Measurements from ENCODE around the gene PARD3B.

Gene PARD3B

DNA sequence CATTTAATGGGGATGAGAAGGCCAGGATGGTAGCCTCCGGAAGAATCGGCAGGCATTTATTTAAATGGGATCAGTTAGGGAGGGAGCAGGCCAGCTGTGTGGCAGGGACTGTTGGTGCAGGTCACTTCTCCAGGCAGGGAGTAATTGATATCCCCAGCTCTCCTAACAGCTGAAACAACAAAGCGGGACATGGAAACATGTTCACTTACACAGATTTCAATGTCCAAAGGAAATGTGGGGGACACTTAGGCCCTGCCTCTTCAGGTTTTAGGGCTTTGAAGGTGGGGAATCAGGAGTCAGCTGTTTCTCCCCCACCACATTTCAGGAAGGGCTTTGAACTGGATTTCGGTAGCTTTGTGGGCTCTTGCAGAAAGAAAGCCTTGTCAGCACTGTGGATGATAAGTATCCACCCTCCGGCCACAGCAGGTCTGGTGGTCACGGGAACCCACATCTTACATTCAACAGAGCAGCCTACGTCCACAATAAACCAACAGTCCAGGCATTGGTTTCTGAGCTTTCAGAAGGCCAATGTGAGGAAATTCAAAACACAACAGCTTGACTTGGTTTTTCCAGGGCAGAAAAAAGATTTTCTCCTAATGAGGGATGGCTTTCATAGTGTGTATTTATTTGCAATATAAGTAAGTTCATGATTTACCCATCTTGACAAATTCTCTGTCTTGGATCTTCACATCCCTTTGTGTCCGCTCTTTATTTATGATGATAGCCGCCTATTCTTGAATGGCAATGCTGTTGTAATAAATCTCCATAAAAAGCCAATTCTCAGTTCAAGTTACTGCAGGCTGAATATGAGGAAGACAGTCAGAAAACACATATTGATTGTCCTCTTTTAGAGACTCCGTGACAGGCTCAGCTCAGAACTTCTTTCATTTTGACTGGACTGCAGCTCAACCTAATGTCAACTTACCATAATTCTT is 1040.4 kb downstream of the PARD3B start:
- H3K4me1 ChIP-seq (ENCODE audit: insufficient read depth, insufficient read length), result no peaks in the 10 kb centered on the region
- H3K9ac ChIP-seq (ENCODE audit: insufficient read length, low read depth), result no peak overlapping the region
- H3K27me3 ChIP-seq (ENCODE audit: insufficient read depth, insufficient read length), result no peaks in the 10 kb centered on the region
- TF ChIP-seq ZNF274 (IDR thresholded peaks at IDR 0.05; ENCODE audit: low read depth, low read length) (no peak), YY1 (IDR thresholded peaks at IDR 0.05; ENCODE audit: insufficient read depth, insufficient read length) (no peak), SUZ12 (IDR thresholded peaks at IDR 0.05; ENCODE audit: extremely low read depth, insufficient read depth, insufficient read length) (no peak)
- H3K9me3 ChIP-seq (ENCODE audit: insufficient read depth, low read length), result no peaks in the 10 kb centered on the region
- no peaks in the 10 kb centered on the region for H3K36me3 ChIP-seq (ENCODE audit: insufficient read depth, insufficient read length, low read length)
- H3K4me3 ChIP-seq (ENCODE audit: insufficient read length, low read depth), result no peak overlapping the region
- DNase-seq (ENCODE audit: low read depth, low spot score), result no peak

DNA sequence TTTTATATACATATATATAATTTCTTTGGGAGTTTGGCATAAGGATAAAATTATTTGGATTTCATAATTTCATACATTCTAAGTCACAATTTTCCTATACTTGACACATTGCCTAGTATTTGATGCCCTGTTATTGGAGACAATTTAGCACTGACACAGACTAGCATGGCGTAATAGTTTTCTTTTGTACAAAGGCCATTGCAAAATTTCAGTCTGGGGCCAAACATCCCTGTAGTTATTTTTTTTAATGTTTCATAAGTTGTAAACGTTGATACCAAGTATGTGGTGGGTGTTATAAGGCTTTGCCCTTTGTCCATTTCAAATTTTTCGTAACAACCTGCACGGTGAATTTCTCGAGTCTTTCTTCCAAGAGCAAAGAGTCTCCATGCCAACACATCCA is 1041.4 kb downstream of the PARD3B start:
- no peak for TF ChIP-seq ZNF274 (IDR thresholded peaks at IDR 0.05; ENCODE audit: low read depth, low read length)
- TF ChIP-seq SUZ12 (IDR thresholded peaks at IDR 0.05; ENCODE audit: extremely low read depth, insufficient read depth, insufficient read length), result no peak
- no peak for TF ChIP-seq YY1 (IDR thresholded peaks at IDR 0.05; ENCODE audit: insufficient read depth, insufficient read length)
- Histone ChIP-seq H3K4me1 (ENCODE audit: insufficient read depth, insufficient read length) (no peaks in the 10 kb centered on the region), H3K36me3 (ENCODE audit: insufficient read depth, insufficient read length, low read length) (no peaks in the 10 kb centered on the region), H3K9me3 (ENCODE audit: insufficient read depth, low read length) (no peaks in the 10 kb centered on the region), H3K9ac (ENCODE audit: insufficient read length, low read depth) (no peak overlapping the region), H3K4me3 (ENCODE audit: insufficient read length, low read depth) (no peak overlapping the region), H3K27me3 (ENCODE audit: insufficient read depth, insufficient read length) (no peaks in the 10 kb centered on the region)
- DNase-seq (ENCODE audit: low read depth, low spot score), result no peak

DNA sequence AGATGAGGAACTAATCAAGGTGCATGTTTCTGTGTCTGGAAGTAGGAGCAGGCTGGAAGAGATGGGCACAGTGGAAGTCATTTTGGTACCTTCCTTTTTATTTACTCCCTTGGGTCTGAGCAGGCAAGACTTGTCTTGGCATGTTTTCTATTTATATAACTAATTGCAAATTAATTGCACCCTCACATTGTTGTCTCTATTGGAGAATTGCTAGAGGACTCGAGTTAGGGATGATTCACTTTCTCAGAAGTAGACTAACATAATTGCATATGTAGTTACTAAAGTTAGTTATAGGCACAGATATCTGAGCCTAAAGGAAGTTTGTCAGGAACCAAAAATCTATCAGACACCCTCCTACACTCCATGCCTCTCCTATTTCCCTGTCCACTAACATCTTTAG is 1044.2 kb downstream of the PARD3B start:
- DNase-seq (ENCODE audit: low read depth, low spot score), result no peak
- no peaks in the 10 kb centered on the region for H3K4me1 ChIP-seq (ENCODE audit: insufficient read depth, insufficient read length)
- H3K9me3 ChIP-seq (ENCODE audit: insufficient read depth, low read length), result no peaks in the 10 kb centered on the region
- no peak overlapping the region for H3K9ac ChIP-seq (ENCODE audit: insufficient read length, low read depth)
- TF ChIP-seq SUZ12 (IDR thresholded peaks at IDR 0.05; ENCODE audit: extremely low read depth, insufficient read depth, insufficient read length) (no peak), ZNF274 (IDR thresholded peaks at IDR 0.05; ENCODE audit: low read depth, low read length) (no peak), YY1 (IDR thresholded peaks at IDR 0.05; ENCODE audit: insufficient read depth, insufficient read length) (no peak)
- H3K27me3 ChIP-seq (ENCODE audit: insufficient read depth, insufficient read length), result no peaks in the 10 kb centered on the region
- H3K4me3 ChIP-seq (ENCODE audit: insufficient read length, low read depth), result no peak overlapping the region
- no peaks in the 10 kb centered on the region for H3K36me3 ChIP-seq (ENCODE audit: insufficient read depth, insufficient read length, low read length)

DNA sequence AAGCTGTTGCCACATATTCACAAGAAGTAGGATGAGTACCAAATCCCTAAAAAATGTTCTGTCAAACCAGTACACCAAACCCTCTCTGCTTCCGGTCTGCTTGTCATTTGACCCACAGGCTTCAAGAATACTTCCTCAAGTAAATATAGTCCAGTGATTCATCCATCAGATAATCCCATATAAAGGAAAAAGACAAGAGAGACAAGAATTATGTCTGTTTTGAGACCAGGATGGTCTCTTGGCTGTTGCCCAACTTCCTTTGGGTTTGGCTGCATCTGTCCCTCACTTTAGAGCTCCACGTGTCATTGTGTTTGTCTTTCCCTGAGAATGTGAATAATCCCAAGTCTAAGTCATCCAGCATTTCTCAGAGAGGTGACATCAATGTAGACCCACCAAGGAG is 1045.5 kb downstream of the PARD3B start:
- no peaks in the 10 kb centered on the region for H3K9me3 ChIP-seq (ENCODE audit: insufficient read depth, low read length)
- no peaks in the 10 kb centered on the region for H3K4me1 ChIP-seq (ENCODE audit: insufficient read depth, insufficient read length)
- H3K36me3 ChIP-seq (ENCODE audit: insufficient read depth, insufficient read length, low read length), result no peaks in the 10 kb centered on the region
- H3K9ac ChIP-seq (ENCODE audit: insufficient read length, low read depth), result no peak overlapping the region
- no peak for DNase-seq (ENCODE audit: low read depth, low spot score)
- TF ChIP-seq SUZ12 (IDR thresholded peaks at IDR 0.05; ENCODE audit: extremely low read depth, insufficient read depth, insufficient read length), result no peak
- no peak for TF ChIP-seq YY1 (IDR thresholded peaks at IDR 0.05; ENCODE audit: insufficient read depth, insufficient read length)
- TF ChIP-seq ZNF274 (IDR thresholded peaks at IDR 0.05; ENCODE audit: low read depth, low read length), result no peak
- H3K4me3 ChIP-seq (ENCODE audit: insufficient read length, low read depth), result no peak overlapping the region
- no peaks in the 10 kb centered on the region for H3K27me3 ChIP-seq (ENCODE audit: insufficient read depth, insufficient read length)

DNA sequence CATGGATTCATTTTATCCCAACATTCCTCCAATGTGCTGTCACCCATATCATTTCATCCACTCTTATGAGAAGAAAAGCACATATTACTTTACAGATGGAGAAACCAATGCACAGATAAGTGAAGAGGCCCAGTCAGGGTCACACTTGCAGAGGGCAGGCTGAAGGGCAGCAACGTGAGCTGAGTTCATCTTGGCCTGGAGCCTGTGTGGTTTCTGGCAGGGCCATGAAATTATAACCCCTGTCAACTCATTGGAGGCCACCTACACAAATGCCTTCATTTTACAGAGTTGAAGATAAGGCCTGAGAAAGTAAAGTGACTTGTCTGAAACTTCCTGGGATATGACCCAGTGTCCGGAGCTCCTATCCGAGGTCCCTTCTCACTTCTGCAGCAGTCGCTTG is 1048.6 kb downstream of the PARD3B start:
- DNase-seq (ENCODE audit: low read depth, low spot score), result no peak
- TF ChIP-seq SUZ12 (IDR thresholded peaks at IDR 0.05; ENCODE audit: extremely low read depth, insufficient read depth, insufficient read length), result no peak
- no peak for TF ChIP-seq ZNF274 (IDR thresholded peaks at IDR 0.05; ENCODE audit: low read depth, low read length)
- no peak for TF ChIP-seq YY1 (IDR thresholded peaks at IDR 0.05; ENCODE audit: insufficient read depth, insufficient read length)
- no peaks in the 10 kb centered on the region for H3K4me1 ChIP-seq (ENCODE audit: insufficient read depth, insufficient read length)
- H3K9ac ChIP-seq (ENCODE audit: insufficient read length, low read depth), result no peak overlapping the region
- H3K4me3 ChIP-seq (ENCODE audit: insufficient read length, low read depth), result no peak overlapping the region
- H3K9me3 ChIP-seq (ENCODE audit: insufficient read depth, low read length), result no peaks in the 10 kb centered on the region
- no peaks in the 10 kb centered on the region for H3K27me3 ChIP-seq (ENCODE audit: insufficient read depth, insufficient read length)
- no peaks in the 10 kb centered on the region for H3K36me3 ChIP-seq (ENCODE audit: insufficient read depth, insufficient read length, low read length)

DNA sequence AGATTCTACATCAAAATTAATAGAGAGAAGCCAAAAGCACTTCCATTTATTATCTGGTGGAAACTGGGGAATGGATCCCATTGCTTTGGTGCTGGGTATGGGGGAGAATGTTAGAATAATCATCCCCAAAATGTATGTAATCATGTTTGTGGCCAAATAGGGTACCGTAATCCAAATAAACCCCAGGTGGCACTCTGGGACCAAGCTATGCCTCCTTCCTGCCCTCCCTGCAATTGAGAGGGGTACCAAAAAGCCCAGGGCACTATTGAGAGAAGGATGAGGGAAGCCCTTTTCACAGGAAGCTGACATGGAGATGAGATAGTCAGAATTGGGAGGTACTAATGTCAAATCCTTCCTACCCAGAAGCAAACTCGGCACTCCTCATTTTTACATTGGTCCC is 1051.3 kb downstream of the PARD3B start:
- Histone ChIP-seq H3K9me3 (ENCODE audit: insufficient read depth, low read length) (no peaks in the 10 kb centered on the region), H3K27me3 (ENCODE audit: insufficient read depth, insufficient read length) (no peaks in the 10 kb centered on the region), H3K36me3 (ENCODE audit: insufficient read depth, insufficient read length, low read length) (no peaks in the 10 kb centered on the region), H3K4me1 (ENCODE audit: insufficient read depth, insufficient read length) (no peaks in the 10 kb centered on the region), H3K9ac (ENCODE audit: insufficient read length, low read depth) (no peak overlapping the region), H3K4me3 (ENCODE audit: insufficient read length, low read depth) (no peak overlapping the region)
- DNase-seq (ENCODE audit: low read depth, low spot score), result no peak
- TF ChIP-seq SUZ12 (IDR thresholded peaks at IDR 0.05; ENCODE audit: extremely low read depth, insufficient read depth, insufficient read length) (no peak), YY1 (IDR thresholded peaks at IDR 0.05; ENCODE audit: insufficient read depth, insufficient read length) (no peak), ZNF274 (IDR thresholded peaks at IDR 0.05; ENCODE audit: low read depth, low read length) (no peak)

DNA sequence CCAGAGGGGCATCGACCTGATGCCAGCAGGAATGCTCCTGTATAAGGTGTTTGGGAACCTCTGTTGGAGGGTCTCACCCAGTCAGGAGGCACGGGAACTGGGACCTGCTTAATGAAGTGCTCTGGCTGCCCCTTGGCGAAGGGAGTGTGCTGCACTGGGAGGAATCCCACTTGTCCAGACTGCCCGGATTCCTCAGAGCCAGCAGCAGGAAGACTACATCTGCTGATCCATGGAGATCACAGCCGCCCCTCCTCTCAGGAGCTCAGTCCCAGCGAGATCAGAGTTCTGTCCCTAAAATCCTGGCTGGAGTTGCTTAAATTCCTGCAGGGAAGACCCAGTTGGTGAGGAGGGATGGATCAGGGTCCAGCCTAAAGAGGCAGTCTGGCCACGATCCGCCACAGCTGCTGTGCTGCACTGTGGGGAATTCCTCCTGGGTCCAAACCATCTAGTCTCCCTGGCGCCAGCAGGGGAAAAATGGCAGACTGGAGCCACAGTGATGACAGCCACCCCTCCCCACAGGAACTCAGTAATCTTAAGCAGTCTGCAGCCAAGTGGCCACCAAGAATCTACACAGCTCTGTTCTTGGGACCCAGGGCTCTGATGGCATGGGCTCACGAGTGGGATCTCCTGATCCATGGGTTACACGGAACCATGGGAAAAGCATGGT is 1060.5 kb downstream of the PARD3B start:
- Histone ChIP-seq H3K36me3 (ENCODE audit: insufficient read depth, insufficient read length, low read length) (no peaks in the 10 kb centered on the region), H3K4me1 (ENCODE audit: insufficient read depth, insufficient read length) (no peaks in the 10 kb centered on the region), H3K4me3 (ENCODE audit: insufficient read length, low read depth) (no peak overlapping the region), H3K27me3 (ENCODE audit: insufficient read depth, insufficient read length) (no peaks in the 10 kb centered on the region), H3K9me3 (ENCODE audit: insufficient read depth, low read length) (no peaks in the 10 kb centered on the region; the same call in 1 of the 2 replicates), H3K9ac (ENCODE audit: insufficient read length, low read depth) (no peak overlapping the region)
- DNase-seq (ENCODE audit: low read depth, low spot score), result no peak
- TF ChIP-seq ZNF274 (IDR thresholded peaks at IDR 0.05; ENCODE audit: low read depth, low read length), result no peak
- TF ChIP-seq YY1 (IDR thresholded peaks at IDR 0.05; ENCODE audit: insufficient read depth, insufficient read length), result no peak
- TF ChIP-seq SUZ12 (IDR thresholded peaks at IDR 0.05; ENCODE audit: extremely low read depth, insufficient read depth, insufficient read length), result no peak

Measured in NT2/D1 (cell line).